HCT116 (cell line): ENCODE data around the gene LAMB4. TPM values are rescaled to one million over a fixed set of nuclear protein-coding genes. Genes with fewer than 3 reads are reported as not detected.

Source experiments
- ATAC-seq: fragments of 200-7000 bp; cut with Tn5 transposase; 2 replicates; pipeline ENCODE4 v1.9.1; 2020; ENCODE audit warnings: mild to moderate bottlenecking, moderate library complexity
- BruUV-seq: library from RNA; stranded (reverse); fragments of 400-500 nt; replicated peaks from 2 replicates; lab custom pipeline; 2021; lab: Mats Ljungman, UMichigan
- CTCF ChIA-PET: fragments of 300-600 bp; sonication (Branson Sonifier 250); formaldehyde crosslinking; loops from one replicate; lab custom pipeline; 2021; ENCODE audit warnings: antibody characterized with exemption; lab: Charles Lee
- POLR2A ChIA-PET: fragments of 300-600, 350-600 bp; sonication (Branson Sonifier 250); formaldehyde crosslinking; loops from one replicate; lab custom pipeline; 2021; ENCODE audit warnings: antibody characterized with exemption; lab: Charles Lee
- RAD21 ChIA-PET, 2 experiments: fragments of 300-600 bp; sonication (Branson Sonifier 250); formaldehyde crosslinking; loops; one replicate each; lab custom pipeline; 2023; ENCODE audit warnings: low total read pairs in 2 of 2; ENCODE audit not compliant: uncharacterized antibody in 2 of 2, unreplicated experiment in 2 of 2, low non-redundant PET in 1 of 2; lab: Charles Lee
- DNase-seq: peaks from one replicate; pipeline ENCODE4 v3.0.0-alpha.2; 2010; ENCODE audit warnings: low read depth, low spot score
- H2AFZ ChIP-seq: fragments of 200-600 bp; shearing (Covaris generic), sonication (generic); 2 replicates; pipeline ENCODE4 v1.6.1; 2017; ENCODE audit warnings: low read depth, mixed run types, mixed read lengths, antibody characterized with exemption, low read length; ENCODE audit not compliant: poor library complexity, severe bottlenecking
- H3K27ac ChIP-seq: 2 replicates; pipeline ENCODE4 v1.5.1; 2012; ENCODE audit warnings: low read depth, low read length
- H3K27me3 ChIP-seq: fragments of 200-600 bp; sonication (generic); 2 replicates; pipeline ENCODE4 v1.6.1; 2016; ENCODE audit warnings: mixed run types, low read length, mixed read lengths; ENCODE audit not compliant: insufficient read depth
- H3K36me3 ChIP-seq, 2 experiments: fragments of 200-500 bp in 1 of 2; fragments of 200-600 bp in 1 of 2; sonication (Bioruptor generic) in 1 of 2; sonication (generic) in 1 of 2; 2 replicates each; pipeline versions ENCODE4 v1.5.1 to v1.6.1; 2014 to 2016; ENCODE audit warnings: low read length in 2 of 2, inconsistent platforms in 1 of 2, mixed read lengths in 1 of 2, mixed run types in 1 of 2; ENCODE audit not compliant: insufficient read depth in 2 of 2, control insufficient read depth in 1 of 2
- H3K4me1 ChIP-seq, 2 experiments: fragments of 200-600 bp in 1 of 2; sonication (generic) in 1 of 2; 2 replicates each; pipeline versions ENCODE4 v1.5.1 to v1.6.1; 2012 to 2017; ENCODE audit warnings: low read length in 2 of 2, inconsistent platforms in 1 of 2, mild to moderate bottlenecking in 1 of 2, mixed read lengths in 1 of 2, mixed run types in 1 of 2, moderate library complexity in 1 of 2; ENCODE audit not compliant: insufficient read depth in 2 of 2, control insufficient read depth in 1 of 2
- H3K4me2 ChIP-seq: fragments of 200-600 bp; sonication (generic); 2 replicates; pipeline ENCODE4 v1.6.1; 2017; ENCODE audit warnings: mixed run types, low read length, mixed read lengths
- H3K4me3 ChIP-seq, 2 experiments: fragments of 200-600 bp in 1 of 2; sonication (generic) in 1 of 2; replicated peaks in 1 of 2; 2 replicates each; pipeline ENCODE4 v1.5.1; 2011 to 2016; ENCODE audit warnings: low read length in 2 of 2, control low read depth in 1 of 2, low read depth in 1 of 2, mild to moderate bottlenecking in 1 of 2, mixed read lengths in 1 of 2, mixed run types in 1 of 2
- H3K79me2 ChIP-seq: fragments of 200-600 bp; sonication (generic); 2 replicates; pipeline ENCODE4 v1.6.1; 2017; ENCODE audit warnings: mild to moderate bottlenecking, mixed run types, low read length, moderate library complexity, mixed read lengths; ENCODE audit not compliant: insufficient read depth
- H3K9ac ChIP-seq: fragments of 200-600 bp; sonication (generic); 2 replicates; pipeline ENCODE4 v1.6.1; 2016; ENCODE audit warnings: low read length, mixed read lengths
- H3K9me2 ChIP-seq: fragments of 200-600 bp; sonication (generic), shearing (Covaris generic); 2 replicates; pipeline ENCODE4 v1.6.1; 2017; ENCODE audit warnings: mixed run types, mild to moderate bottlenecking, moderate library complexity; ENCODE audit not compliant: insufficient read depth
- H3K9me3 ChIP-seq, 2 experiments: fragments of 200-500 bp in 1 of 2; fragments of 200-600 bp in 1 of 2; sonication (Bioruptor generic) in 1 of 2; sonication (generic) in 1 of 2; 2 replicates each; pipeline ENCODE4 v1.6.1; 2014 to 2017; ENCODE audit warnings: low read length in 2 of 2, mixed read lengths in 2 of 2, inconsistent platforms in 1 of 2, low read depth in 1 of 2, mild to moderate bottlenecking in 1 of 2, mixed run types in 1 of 2, moderate library complexity in 1 of 2; ENCODE audit not compliant: control insufficient read depth in 1 of 2, insufficient read depth in 1 of 2
- H4K20me1 ChIP-seq: fragments of 200-600 bp; sonication (generic), shearing (Covaris generic); 2 replicates; pipeline ENCODE4 v1.6.1; 2017; ENCODE audit warnings: mixed run types, mild to moderate bottlenecking, moderate library complexity; ENCODE audit not compliant: insufficient read depth
- EGR1 ChIP-seq: IDR thresholded peaks from 2 replicates; pipeline ENCODE4 v1.6.1; 2012; ENCODE audit warnings: low read depth
- ELF1 ChIP-seq: IDR thresholded peaks from 2 replicates; pipeline ENCODE4 v1.6.1; 2012; ENCODE audit warnings: low read depth, borderline replicate concordance
- FOSL1 ChIP-seq: IDR thresholded peaks from 2 replicates; pipeline ENCODE4 v1.6.1; 2012; ENCODE audit warnings: low read depth
- RAD21 ChIP-seq: IDR thresholded peaks from 2 replicates; pipeline ENCODE4 v1.6.1; 2012; ENCODE audit warnings: low read depth, mild to moderate bottlenecking
- YY1 ChIP-seq: IDR thresholded peaks from 2 replicates; pipeline ENCODE4 v1.6.1; 2011; ENCODE audit warnings: low read length, low read depth, moderate library complexity, mild to moderate bottlenecking; ENCODE audit not compliant: insufficient replicate concordance; ENCODE audit errors: extremely low read depth
- ZFX ChIP-seq: fragments of 450-650 bp; IDR thresholded peaks from 2 replicates; pipeline ENCODE4 v1.6.1; 2017
- ZNF274 ChIP-seq: fragments of 200-500 bp; sonication (Bioruptor generic); IDR thresholded peaks from 2 replicates; pipeline ENCODE4 v1.6.1; 2014; ENCODE audit warnings: mild to moderate bottlenecking, low read depth, low read length, inconsistent platforms
- intact Hi-C: fragments of 100-400 bp; cut with micrococcal nuclease; formaldehyde crosslinking; loops from 2 replicates; pipeline ENCODE4 v1.10.0; 2022
- total RNA-seq: library from RNA; stranded (reverse); gene quantifications from one replicate; pipeline ENCODE4 v1.2.1, GENCODE V29; 2021; ENCODE audit not compliant: unreplicated experiment
- TF ChIP-seq, protein P1 (sequence below): IDR thresholded peaks from 2 replicates; pipeline ENCODE4 v1.6.1; 2012; ENCODE audit warnings: low read depth
- TF ChIP-seq, protein P2 (sequence below): IDR thresholded peaks from 2 replicates; pipeline ENCODE4 v1.6.1; 2012
- TF ChIP-seq, protein P3 (sequence below): IDR thresholded peaks from 2 replicates; pipeline ENCODE4 v1.6.1; 2011; ENCODE audit warnings: mild to moderate bottlenecking, low read length, moderate library complexity; ENCODE audit not compliant: insufficient replicate concordance; ENCODE audit errors: extremely low read depth
- TF ChIP-seq, protein P4 (sequence below): IDR thresholded peaks from 2 replicates; pipeline ENCODE4 v1.6.1; 2012

LAMB4 gene
- total RNA-seq, 1 experiment from 2014 or later, result not detected

DNA sequence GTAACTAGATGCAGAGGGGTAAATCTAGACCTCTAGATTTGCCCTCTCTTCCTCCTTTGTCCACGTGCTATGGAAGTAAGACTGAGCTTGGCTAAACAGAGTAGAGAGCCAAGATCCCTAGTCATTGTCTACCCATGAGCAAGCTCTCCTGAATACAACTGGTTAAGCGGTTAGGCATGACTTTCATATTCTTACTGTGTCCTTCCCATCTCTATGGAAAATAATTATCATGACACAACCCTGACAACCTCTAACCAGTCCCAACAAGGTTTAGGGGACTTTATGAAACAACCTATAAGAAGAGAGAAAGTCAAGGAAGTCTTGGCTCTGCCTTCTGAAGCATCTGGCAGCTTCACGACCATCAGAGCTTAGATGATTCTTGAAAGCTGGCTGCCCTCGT lies 7.8 kb upstream of the LAMB4 start (continued):
- TF ChIP-seq, protein P1, sequence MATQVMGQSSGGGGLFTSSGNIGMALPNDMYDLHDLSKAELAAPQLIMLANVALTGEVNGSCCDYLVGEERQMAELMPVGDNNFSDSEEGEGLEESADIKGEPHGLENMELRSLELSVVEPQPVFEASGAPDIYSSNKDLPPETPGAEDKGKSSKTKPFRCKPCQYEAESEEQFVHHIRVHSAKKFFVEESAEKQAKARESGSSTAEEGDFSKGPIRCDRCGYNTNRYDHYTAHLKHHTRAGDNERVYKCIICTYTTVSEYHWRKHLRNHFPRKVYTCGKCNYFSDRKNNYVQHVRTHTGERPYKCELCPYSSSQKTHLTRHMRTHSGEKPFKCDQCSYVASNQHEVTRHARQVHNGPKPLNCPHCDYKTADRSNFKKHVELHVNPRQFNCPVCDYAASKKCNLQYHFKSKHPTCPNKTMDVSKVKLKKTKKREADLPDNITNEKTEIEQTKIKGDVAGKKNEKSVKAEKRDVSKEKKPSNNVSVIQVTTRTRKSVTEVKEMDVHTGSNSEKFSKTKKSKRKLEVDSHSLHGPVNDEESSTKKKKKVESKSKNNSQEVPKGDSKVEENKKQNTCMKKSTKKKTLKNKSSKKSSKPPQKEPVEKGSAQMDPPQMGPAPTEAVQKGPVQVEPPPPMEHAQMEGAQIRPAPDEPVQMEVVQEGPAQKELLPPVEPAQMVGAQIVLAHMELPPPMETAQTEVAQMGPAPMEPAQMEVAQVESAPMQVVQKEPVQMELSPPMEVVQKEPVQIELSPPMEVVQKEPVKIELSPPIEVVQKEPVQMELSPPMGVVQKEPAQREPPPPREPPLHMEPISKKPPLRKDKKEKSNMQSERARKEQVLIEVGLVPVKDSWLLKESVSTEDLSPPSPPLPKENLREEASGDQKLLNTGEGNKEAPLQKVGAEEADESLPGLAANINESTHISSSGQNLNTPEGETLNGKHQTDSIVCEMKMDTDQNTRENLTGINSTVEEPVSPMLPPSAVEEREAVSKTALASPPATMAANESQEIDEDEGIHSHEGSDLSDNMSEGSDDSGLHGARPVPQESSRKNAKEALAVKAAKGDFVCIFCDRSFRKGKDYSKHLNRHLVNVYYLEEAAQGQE, result no peak
- TF ChIP-seq YY1 (no peak), ELF1 (no peak), ZNF274 (no peak)
- TF ChIP-seq, protein P2, sequence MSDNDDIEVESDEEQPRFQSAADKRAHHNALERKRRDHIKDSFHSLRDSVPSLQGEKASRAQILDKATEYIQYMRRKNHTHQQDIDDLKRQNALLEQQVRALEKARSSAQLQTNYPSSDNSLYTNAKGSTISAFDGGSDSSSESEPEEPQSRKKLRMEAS, result no peak

DNA sequence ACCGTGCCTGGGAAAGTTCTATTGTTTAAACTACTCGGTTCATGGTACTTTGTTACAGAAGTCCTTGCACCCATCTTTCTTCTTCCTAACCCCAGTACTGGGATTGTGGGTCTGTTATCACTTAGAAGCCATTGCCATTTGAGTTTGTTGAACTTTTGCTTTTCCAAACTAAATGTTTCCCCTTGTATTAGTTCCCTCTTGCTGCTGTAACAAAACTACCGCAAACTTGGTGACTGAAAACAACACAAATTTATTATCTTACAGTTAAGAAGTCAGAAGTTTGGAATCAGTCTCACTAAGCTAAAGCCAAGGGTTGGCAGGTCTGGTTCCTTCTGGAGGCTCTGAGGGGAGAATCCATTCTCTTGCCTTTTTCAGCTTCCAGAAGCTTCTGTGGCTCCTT lies 6.9 kb upstream of the LAMB4 start:
- RAD21 ChIA-PET, result no interaction called here
- no peaks in the 10 kb centered on the region for H3K9me3 ChIP-seq

More for the DNA sequence above, 6.9 kb upstream of the LAMB4 start:
- H3K36me3 ChIP-seq, result no peaks in the 10 kb centered on the region
- no peak overlapping the region for H3K27ac ChIP-seq
- H3K9ac ChIP-seq, result no peak overlapping the region
- no TSS peak for BruUV-seq
- H3K4me1 ChIP-seq, result no peaks in the 10 kb centered on the region
- POLR2A ChIA-PET, result no interaction called here
- no peak overlapping the region for H3K4me2 ChIP-seq
- H3K27me3 ChIP-seq, result no peaks in the 10 kb centered on the region
- H3K9me2 ChIP-seq, result no peaks in the 10 kb centered on the region
- no peaks in the 10 kb centered on the region for H3K79me2 ChIP-seq
- DNase-seq, result no peak
- TF ChIP-seq RAD21 (no peak), ZFX (no peak), EGR1 (no peak), FOSL1 (no peak), ZNF274 (no peak)
- TF ChIP-seq, protein P3, sequence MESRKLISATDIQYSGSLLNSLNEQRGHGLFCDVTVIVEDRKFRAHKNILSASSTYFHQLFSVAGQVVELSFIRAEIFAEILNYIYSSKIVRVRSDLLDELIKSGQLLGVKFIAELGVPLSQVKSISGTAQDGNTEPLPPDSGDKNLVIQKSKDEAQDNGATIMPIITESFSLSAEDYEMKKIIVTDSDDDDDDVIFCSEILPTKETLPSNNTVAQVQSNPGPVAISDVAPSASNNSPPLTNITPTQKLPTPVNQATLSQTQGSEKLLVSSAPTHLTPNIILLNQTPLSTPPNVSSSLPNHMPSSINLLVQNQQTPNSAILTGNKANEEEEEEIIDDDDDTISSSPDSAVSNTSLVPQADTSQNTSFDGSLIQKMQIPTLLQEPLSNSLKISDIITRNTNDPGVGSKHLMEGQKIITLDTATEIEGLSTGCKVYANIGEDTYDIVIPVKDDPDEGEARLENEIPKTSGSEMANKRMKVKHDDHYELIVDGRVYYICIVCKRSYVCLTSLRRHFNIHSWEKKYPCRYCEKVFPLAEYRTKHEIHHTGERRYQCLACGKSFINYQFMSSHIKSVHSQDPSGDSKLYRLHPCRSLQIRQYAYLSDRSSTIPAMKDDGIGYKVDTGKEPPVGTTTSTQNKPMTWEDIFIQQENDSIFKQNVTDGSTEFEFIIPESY, result no peak
- TF ChIP-seq, protein P4, sequence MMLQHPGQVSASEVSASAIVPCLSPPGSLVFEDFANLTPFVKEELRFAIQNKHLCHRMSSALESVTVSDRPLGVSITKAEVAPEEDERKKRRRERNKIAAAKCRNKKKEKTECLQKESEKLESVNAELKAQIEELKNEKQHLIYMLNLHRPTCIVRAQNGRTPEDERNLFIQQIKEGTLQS, result no peak
- TF ChIP-seq, all 23 proteins: peak for 0
- intact Hi-C loops, result no loop called here
- no peak overlapping the region for H3K4me3 ChIP-seq
- ATAC-seq, result no peak
- CTCF ChIA-PET, result no interaction called here
- H2AFZ ChIP-seq, result no peak overlapping the region
- no peaks in the 10 kb centered on the region for H4K20me1 ChIP-seq
